Measurements from ENCODE around the gene CPSF2. TPM values are rescaled to one million over a fixed set of nuclear protein-coding genes. Genes with fewer than 3 reads are reported as not detected.
"Not testable (repeated sequence)": the region's sequence is repeated elsewhere in the genome, so short reads cannot be mapped to it uniquely, and the experiment has no call there.

CPSF2 gene
- total and polyA plus RNA-seq, 12 donors: 4.3 to 70.4 (median 42.6) TPM

- no peaks in the 10 kb centered on the region for H3K9me3 ChIP-seq (replicated peaks in 1 of 3)
- DNase-seq: no peak
- WGBS, 4 donors: 77 to 85% (median 82%) methylated on average over 14 of the region's 14 CpGs
- no peak overlapping the region for H3K4me3 ChIP-seq
- H3K27me3 ChIP-seq: no peaks in the 10 kb centered on the region
- H3K4me1 ChIP-seq (replicated peaks in 1 of 2): no peaks in the 10 kb centered on the region
- TF ChIP-seq POLR2A (IDR thresholded peaks at IDR 0.05) (no peak), CTCF (IDR thresholded peaks at IDR 0.05) (no peak)
- H3K27ac ChIP-seq: no peak overlapping the region
- no peaks in the 10 kb centered on the region for H3K36me3 ChIP-seq (replicated peaks in 1 of 2)
- intact Hi-C loops (cut with DNase I): no loop called here
Observed at GRCh38 chr14:92209141-92209540, 87.4 kb downstream of the CPSF2 start.

- WGBS, 4 donors: 88 to 91% (median 90%) methylated on average over 3 of the region's 3 CpGs
Observed at GRCh38 chr14:92213125-92213524, 91.4 kb downstream of the CPSF2 start.

GRCh38 chr14:92215579-92215978, 93.8 kb downstream of the CPSF2 start:
- intact Hi-C loops (cut with DNase I): no loop called here
- Histone ChIP-seq H3K27ac (no peak overlapping the region), H3K36me3 (replicated peaks in 1 of 2) (no peaks in the 10 kb centered on the region), H3K27me3 (no peaks in the 10 kb centered on the region), H3K4me3 (no peak overlapping the region), H3K4me1 (replicated peaks in 1 of 2) (peaks cover 0 to 7% of the 10 kb centered on the region in 2 donors), H3K9me3 (replicated peaks in 1 of 3) (no peaks in the 10 kb centered on the region)
- 74 to 82% (median 77%) methylated on average over 4 to 5 of the region's 5 CpGs for WGBS, 4 donors
- DNase-seq: no peak
- no peak for TF ChIP-seq CTCF (IDR thresholded peaks at IDR 0.05)
- no peak for TF ChIP-seq POLR2A (IDR thresholded peaks at IDR 0.05)

More at GRCh38 chr14:92213125-92213524, 91.4 kb downstream of the CPSF2 start:
- H3K36me3 ChIP-seq (replicated peaks in 1 of 2); H3K4me1 ChIP-seq (replicated peaks in 1 of 2); intact Hi-C loops (cut with DNase I); DNase-seq; H3K27ac ChIP-seq; H3K9me3 ChIP-seq (replicated peaks in 1 of 3); H3K27me3 ChIP-seq; H3K4me3 ChIP-seq: not testable (repeated sequence)

- TF ChIP-seq CTCF (IDR thresholded peaks at IDR 0.05) (no peak), POLR2A (IDR thresholded peaks at IDR 0.05) (no peak)
- DNase-seq: no peak
- Histone ChIP-seq H3K27me3 (no peaks in the 10 kb centered on the region), H3K27ac (no peak overlapping the region), H3K36me3 (replicated peaks in 1 of 2) (no peaks in the 10 kb centered on the region), H3K4me3 (no peak overlapping the region), H3K4me1 (replicated peaks in 1 of 2) (peaks cover 0 to 7% of the 10 kb centered on the region in 2 donors), H3K9me3 (replicated peaks in 1 of 3) (no peaks in the 10 kb centered on the region)
- WGBS, 4 donors: 19 to 30% (median 27%) methylated on average over 1 of the region's 1 CpG
- intact Hi-C loops (cut with DNase I): no loop called here
Observed at GRCh38 chr14:92217936-92218335, 96.2 kb downstream of the CPSF2 start.

Other genes starting within 250 kb of the CPSF2 start
- gene FBLN5, start 174.3 kb upstream of the CPSF2 start, total RNA-seq: 100 to 1,000 TPM in 6 of 9 donors, 10 to 100 TPM in 3; 26.0 to 389 (median 195) TPM
- gene FBLN5, start 174.3 kb upstream of the CPSF2 start, polyA plus RNA-seq: 100 to 1,000 TPM in 2 of 3 donors, 10 to 100 TPM in 1; 85.8 to 119 (median 108) TPM
- gene TRIP11, start 81.9 kb upstream of the CPSF2 start, total RNA-seq: 10 to 100 TPM; 21.2 to 67.4 (median 43.2) TPM
- gene TRIP11, start 81.9 kb upstream of the CPSF2 start, polyA plus RNA-seq: 10 to 100 TPM in 1 of 3 donors, 1 to 10 TPM in 2; 3.6 to 38.1 (median 4.9) TPM
- gene ATXN3, start 15.4 kb upstream of the CPSF2 start, total RNA-seq: 10 to 100 TPM in 7 of 9 donors, 1 to 10 TPM in 2; 9.0 to 62.8 (median 23.3) TPM
- gene ATXN3, start 15.4 kb upstream of the CPSF2 start, polyA plus RNA-seq: 10 to 100 TPM; 15.4 to 41.5 (median 23.0) TPM
- gene NDUFB1, start 263 bp upstream of the CPSF2 start, total RNA-seq: 100 to 1,000 TPM; 163 to 696 (median 214) TPM
- gene NDUFB1, start 263 bp upstream of the CPSF2 start, polyA plus RNA-seq: 1,000 to 10,000 TPM in 2 of 3 donors, 100 to 1,000 TPM in 1; 718 to 1,935 (median 1,295) TPM
- 1 to 10 TPM in 4 of 9 donors, under 1 TPM in 5; 0.17 to 1.9 (median 0.67) TPM for gene SLC24A4, start 201.2 kb downstream of the CPSF2 start, total RNA-seq
- under 1 TPM; 0.09 to 0.34 (median 0.32) TPM for gene SLC24A4, start 201.2 kb downstream of the CPSF2 start, polyA plus RNA-seq